Measurements from ENCODE around the gene UBALD1. TPM values are rescaled to one million over a fixed set of nuclear protein-coding genes. Genes with fewer than 3 reads are reported as not detected.

The UBALD1 gene
- polyA plus RNA-seq, 2 of the 4 experiments (the other 2 are of a cell fraction), result 10.2 to 34.1 TPM

GRCh38 chr16:4623593-4623992, 8.9 kb upstream of the UBALD1 start:
- FAIRE-seq, result no peak
- no peak for TF ChIP-seq USF2 (IDR thresholded peaks at IDR 0.05)
- TF ChIP-seq RCOR1 (IDR thresholded peaks at IDR 0.05; ENCODE audit: low read depth, low read length), result no peak
- TF ChIP-seq NFE2L2 (conservative IDR thresholded peaks at IDR 0.05; ENCODE audit: low read length), result no peak
- TF ChIP-seq EHF (CRISPR knock-in tag; IDR thresholded peaks at IDR 0.05), result no peak
- no peak for TF ChIP-seq FOSB (CRISPR knock-in tag; IDR thresholded peaks at IDR 0.05)
- TF ChIP-seq MAFK (IDR thresholded peaks at IDR 0.05; ENCODE audit: partially characterized antibody), result no peak
- TF ChIP-seq HMGXB4 (CRISPR knock-in tag; IDR thresholded peaks at IDR 0.05; ENCODE audit: borderline replicate concordance), result no peak
- TF ChIP-seq HOXB5 (CRISPR knock-in tag; IDR thresholded peaks at IDR 0.05), result no peak
- TF ChIP-seq HES2 (IDR thresholded peaks at IDR 0.05), result no peak
- TF ChIP-seq JUNB (IDR thresholded peaks at IDR 0.05), result no peak
- TF ChIP-seq CHD2 (IDR thresholded peaks at IDR 0.05; ENCODE audit: low read length, partially characterized antibody), result no peak
- no peak for TF ChIP-seq MAX (IDR thresholded peaks at IDR 0.05)
- no peak for TF ChIP-seq ESRRA (IDR thresholded peaks at IDR 0.05; ENCODE audit: borderline replicate concordance, low read length)
- TF ChIP-seq MYC (IDR thresholded peaks at IDR 0.05; ENCODE audit: borderline replicate concordance, low read length), result no peak
- TF ChIP-seq CTCF (IDR thresholded peaks at IDR 0.05), result no peak
- no peak for TF ChIP-seq RNF2 (IDR thresholded peaks at IDR 0.05; ENCODE audit: borderline replicate concordance, low read depth)
- no peak for TF ChIP-seq HEYL (CRISPR knock-in tag; IDR thresholded peaks at IDR 0.05)
- TF ChIP-seq HDAC2 (IDR thresholded peaks at IDR 0.05), result no peak
- TF ChIP-seq SMC3 (IDR thresholded peaks at IDR 0.05), result no peak
- no peak for ATAC-seq
- no peak overlapping the region for H3K27ac ChIP-seq
- no peak overlapping the region for H3K4me2 ChIP-seq
- no peak overlapping the region for H3K4me3 ChIP-seq
- H3K4me1 ChIP-seq, result peaks cover 17% of the 10 kb centered on the region
- ChIA-PET CTCF (interaction anchor here (0.8 to 3.1 kb wide), 37 partner anchors 10 to 325 kb away, joined by 3 to 35 read pairs (median 4); partner anchors contain the start of gene NUDT16L1), POLR2A (interaction anchor here (1.1 kb wide), 1 partner anchor 7 kb away, joined by 5 read pairs; no protein-coding TSS in a partner anchor)
- DNase-seq (ENCODE audit: low read depth in 1 of 2, low spot score in 1 of 2), result no peak
- H3K9me3 ChIP-seq, result no peaks in the 10 kb centered on the region
- WGBS (ENCODE audit: missing lambda C conversion rate), result 84% methylated on average over 7 of the region's 7 CpGs

- CTCF ChIA-PET, result interaction anchor here (1.0 to 3.6 kb wide), 2 partner anchors 8 to 70 kb away, joined by 4 to 13 read pairs; no protein-coding TSS in a partner anchor
- no peak for TF ChIP-seq BHLHE40 (IDR thresholded peaks at IDR 0.05; ENCODE audit: low read depth, low read length)
- no peak for TF ChIP-seq NR3C1 (IDR thresholded peaks at IDR 0.05)
- no peak for TF ChIP-seq E2F6 (IDR thresholded peaks at IDR 0.05; ENCODE audit: borderline replicate concordance, low read depth)
- TF ChIP-seq NFE2L2 (conservative IDR thresholded peaks at IDR 0.05; ENCODE audit: low read length), result no peak
- TF ChIP-seq RCOR1 (IDR thresholded peaks at IDR 0.05; ENCODE audit: low read depth, low read length), result no peak
- no peak for TF ChIP-seq MAX (IDR thresholded peaks at IDR 0.05)
- no peak for TF ChIP-seq RAD21 (conservative IDR thresholded peaks at IDR 0.05 in 1 of 2, IDR thresholded peaks at IDR 0.05 in 1 of 2)
- no peak for TF ChIP-seq SREBF2 (IDR thresholded peaks at IDR 0.05)
- no peak for TF ChIP-seq BCL3 (IDR thresholded peaks at IDR 0.05)
- TF ChIP-seq MAZ (IDR thresholded peaks at IDR 0.05; ENCODE audit: borderline replicate concordance, low read depth, low read length), result no peak
- TF ChIP-seq FOSL2 (IDR thresholded peaks at IDR 0.05), result no peak
- TF ChIP-seq FOSL2 (CRISPR knock-in tag; IDR thresholded peaks at IDR 0.05), result no peak
- TF ChIP-seq EP300 (IDR thresholded peaks at IDR 0.05), result no peak
- TF ChIP-seq CEBPB (IDR thresholded peaks at IDR 0.05), result no peak
- no peak for TF ChIP-seq TFCP2L1 (CRISPR knock-in tag; IDR thresholded peaks at IDR 0.05)
- no peak for TF ChIP-seq HOXB5 (CRISPR knock-in tag; IDR thresholded peaks at IDR 0.05)
Measured at GRCh38 chr16:4618645-4619418, 4.1 kb upstream of the UBALD1 start.

More at GRCh38 chr16:4618645-4619418, 4.1 kb upstream of the UBALD1 start:
- H3K4me3 ChIP-seq, result no peak overlapping the region
- POLR2A ChIA-PET, result no interaction called here
- DNase-seq (ENCODE audit: low read depth in 1 of 2, low spot score in 1 of 2), result no peak
- WGBS (ENCODE audit: missing lambda C conversion rate), result 88% methylated on average over 6 of the region's 8 CpGs
- no peaks in the 10 kb centered on the region for H3K9me3 ChIP-seq
- no peak for ATAC-seq
- H3K4me1 ChIP-seq, result peaks cover 29% of the 10 kb centered on the region
- peak overlapping the region in 1 of 2 experiments; percentile 48; a peak in 2 of 6 replicates for H3K27ac ChIP-seq
- no peak for FAIRE-seq
- H3K4me2 ChIP-seq, result 0 out of 3 replicates have a peak overlapping the region, but pooled peaks have one; percentile 11
